ENCODE data around the gene MAFG. TPM values are rescaled to one million over a fixed set of nuclear protein-coding genes. Genes with fewer than 3 reads are reported as not detected.

MAFG gene
- total and polyA plus RNA-seq, 2 of the 13 experiments (the other 11 are each of a cell fraction or from before 2014, with no cell fraction given), result 14.5 to 20.0 TPM

- TF ChIP-seq ZNF451 (CRISPR knock-in tag; IDR thresholded peaks at IDR 0.05) (no peak), SMARCC2 (IDR thresholded peaks at IDR 0.05) (no peak), ZNF121 (CRISPR knock-in tag; IDR thresholded peaks at IDR 0.05) (peak; percentile 49; the same call in 1 of the 2 replicates), PRDM10 (CRISPR knock-in tag; IDR thresholded peaks at IDR 0.05; ENCODE audit: low read depth) (no peak), ZNF800 (CRISPR knock-in tag; IDR thresholded peaks at IDR 0.05) (no peak), FOXK2 (IDR thresholded peaks at IDR 0.05) (no peak), ZNF383 (CRISPR knock-in tag; IDR thresholded peaks at IDR 0.05; ENCODE audit: borderline replicate concordance) (no peak), ZC3H13 (CRISPR knock-in tag; IDR thresholded peaks at IDR 0.05) (no peak), POLR2G (IDR thresholded peaks at IDR 0.05; ENCODE audit: low read depth, low read length) (peak; percentile 50; the same call in 1 of the 2 replicates), STAG1 (CRISPR knock-in tag; IDR thresholded peaks at IDR 0.05) (no peak), GATAD1 (CRISPR knock-in tag; IDR thresholded peaks at IDR 0.05) (no peak), ZNF44 (CRISPR knock-in tag; IDR thresholded peaks at IDR 0.05) (no peak), ZBTB44 (CRISPR knock-in tag; IDR thresholded peaks at IDR 0.05) (no peak), ZNF274 (CRISPR knock-in tag; IDR thresholded peaks at IDR 0.05) (peak; percentile 36; the same call in 1 of the 2 replicates), ZNF343 (CRISPR knock-in tag; IDR thresholded peaks at IDR 0.05) (no peak), ZSCAN20 (CRISPR knock-in tag; IDR thresholded peaks at IDR 0.05; ENCODE audit: borderline replicate concordance) (no peak), ZNF253 (CRISPR knock-in tag; IDR thresholded peaks at IDR 0.05; ENCODE audit: borderline replicate concordance) (no peak), ZNF337 (CRISPR knock-in tag; IDR thresholded peaks at IDR 0.05; ENCODE audit: borderline replicate concordance, low read depth) (no peak), ZNF577 (CRISPR knock-in tag; IDR thresholded peaks at IDR 0.05; ENCODE audit: borderline replicate concordance, low read depth) (no peak), PBX2 (CRISPR knock-in tag; IDR thresholded peaks at IDR 0.05) (no peak), ELK4 (CRISPR knock-in tag; IDR thresholded peaks at IDR 0.05; ENCODE audit: borderline replicate concordance) (no peak)
Measured at GRCh38 chr17:81958633-81959342, 31.3 kb upstream of the MAFG start (continued).

Measured in HepG2 (cell line).